GM12873 (cell line): Measurements from ENCODE around the gene RESF1.

Experiments
- TF ChIP-seq, protein P1 (sequence below): IDR thresholded peaks from 2 replicates; pipeline ENCODE4 v1.5.1; 2012; ENCODE audit warnings: low read depth, mild to moderate bottlenecking, moderate library complexity, low read length, control low read depth; ENCODE audit not compliant: insufficient read depth; ENCODE audit errors: missing control alignments

Gene RESF1, protein sequence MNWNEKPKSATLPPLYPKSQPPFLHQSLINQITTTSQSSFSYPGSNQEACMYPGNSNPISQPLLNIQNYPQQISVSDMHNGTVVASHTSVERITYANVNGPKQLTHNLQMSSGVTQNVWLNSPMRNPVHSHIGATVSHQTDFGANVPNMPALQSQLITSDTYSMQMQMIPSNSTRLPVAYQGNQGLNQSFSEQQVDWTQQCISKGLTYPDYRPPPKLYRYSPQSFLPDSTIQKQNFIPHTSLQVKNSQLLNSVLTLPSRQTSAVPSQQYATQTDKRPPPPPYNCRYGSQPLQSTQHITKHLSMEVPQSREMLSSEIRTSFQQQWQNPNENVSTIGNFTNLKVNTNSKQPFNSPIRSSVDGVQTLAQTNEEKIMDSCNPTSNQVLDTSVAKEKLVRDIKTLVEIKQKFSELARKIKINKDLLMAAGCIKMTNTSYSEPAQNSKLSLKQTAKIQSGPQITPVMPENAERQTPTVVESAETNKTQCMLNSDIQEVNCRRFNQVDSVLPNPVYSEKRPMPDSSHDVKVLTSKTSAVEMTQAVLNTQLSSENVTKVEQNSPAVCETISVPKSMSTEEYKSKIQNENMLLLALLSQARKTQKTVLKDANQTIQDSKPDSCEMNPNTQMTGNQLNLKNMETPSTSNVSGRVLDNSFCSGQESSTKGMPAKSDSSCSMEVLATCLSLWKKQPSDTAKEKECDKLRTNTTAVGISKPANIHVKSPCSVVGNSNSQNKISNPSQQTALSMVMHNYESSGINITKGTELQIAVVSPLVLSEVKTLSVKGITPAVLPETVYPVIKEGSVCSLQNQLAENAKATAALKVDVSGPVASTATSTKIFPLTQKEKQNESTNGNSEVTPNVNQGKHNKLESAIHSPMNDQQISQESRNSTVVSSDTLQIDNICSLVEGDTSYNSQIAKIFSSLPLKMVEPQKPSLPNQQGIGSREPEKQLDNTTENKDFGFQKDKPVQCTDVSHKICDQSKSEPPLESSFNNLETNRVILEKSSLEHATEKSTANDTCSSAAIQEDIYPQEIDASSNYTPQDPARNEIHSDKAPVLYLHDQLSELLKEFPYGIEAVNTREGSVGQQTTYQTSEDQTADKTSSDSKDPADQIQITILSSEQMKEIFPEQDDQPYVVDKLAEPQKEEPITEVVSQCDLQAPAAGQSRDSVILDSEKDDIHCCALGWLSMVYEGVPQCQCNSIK (N-terminal part only)

DNA sequence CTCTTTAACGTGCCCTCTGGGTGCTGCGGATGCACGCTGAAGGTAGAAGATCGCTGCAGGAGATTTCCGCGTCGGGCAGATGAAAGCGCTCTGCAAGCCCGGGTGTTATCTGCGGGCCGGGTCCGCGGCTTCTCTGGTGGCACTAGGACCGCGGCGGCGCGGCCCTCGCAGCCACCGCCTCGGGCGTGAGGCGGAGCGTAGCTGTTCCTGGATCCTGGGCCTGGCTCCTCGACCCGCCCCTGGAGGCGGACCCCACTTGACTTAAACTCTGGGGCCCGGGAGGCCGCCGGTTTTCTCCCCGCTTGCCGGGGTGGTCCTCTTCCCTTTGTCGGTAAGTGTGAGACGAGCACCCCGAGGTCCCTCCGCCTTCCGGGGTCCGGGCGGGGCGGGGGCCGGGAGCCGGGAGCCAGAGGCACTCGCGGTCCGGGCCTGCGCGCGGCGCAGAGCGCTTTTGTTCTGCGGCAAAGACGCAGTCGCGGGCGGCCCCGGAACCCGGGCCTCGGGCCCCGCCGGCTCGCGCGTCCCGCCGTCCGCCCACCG, at the start of gene RESF1:
Gene RESF1 (plus strand): TSS at position 255 of the 540 bp plus-strand sequence. CDS start 21,541 bp downstream, outside the sequence.
- TF ChIP-seq, protein P1, sequence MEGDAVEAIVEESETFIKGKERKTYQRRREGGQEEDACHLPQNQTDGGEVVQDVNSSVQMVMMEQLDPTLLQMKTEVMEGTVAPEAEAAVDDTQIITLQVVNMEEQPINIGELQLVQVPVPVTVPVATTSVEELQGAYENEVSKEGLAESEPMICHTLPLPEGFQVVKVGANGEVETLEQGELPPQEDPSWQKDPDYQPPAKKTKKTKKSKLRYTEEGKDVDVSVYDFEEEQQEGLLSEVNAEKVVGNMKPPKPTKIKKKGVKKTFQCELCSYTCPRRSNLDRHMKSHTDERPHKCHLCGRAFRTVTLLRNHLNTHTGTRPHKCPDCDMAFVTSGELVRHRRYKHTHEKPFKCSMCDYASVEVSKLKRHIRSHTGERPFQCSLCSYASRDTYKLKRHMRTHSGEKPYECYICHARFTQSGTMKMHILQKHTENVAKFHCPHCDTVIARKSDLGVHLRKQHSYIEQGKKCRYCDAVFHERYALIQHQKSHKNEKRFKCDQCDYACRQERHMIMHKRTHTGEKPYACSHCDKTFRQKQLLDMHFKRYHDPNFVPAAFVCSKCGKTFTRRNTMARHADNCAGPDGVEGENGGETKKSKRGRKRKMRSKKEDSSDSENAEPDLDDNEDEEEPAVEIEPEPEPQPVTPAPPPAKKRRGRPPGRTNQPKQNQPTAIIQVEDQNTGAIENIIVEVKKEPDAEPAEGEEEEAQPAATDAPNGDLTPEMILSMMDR: no peak

DNA sequence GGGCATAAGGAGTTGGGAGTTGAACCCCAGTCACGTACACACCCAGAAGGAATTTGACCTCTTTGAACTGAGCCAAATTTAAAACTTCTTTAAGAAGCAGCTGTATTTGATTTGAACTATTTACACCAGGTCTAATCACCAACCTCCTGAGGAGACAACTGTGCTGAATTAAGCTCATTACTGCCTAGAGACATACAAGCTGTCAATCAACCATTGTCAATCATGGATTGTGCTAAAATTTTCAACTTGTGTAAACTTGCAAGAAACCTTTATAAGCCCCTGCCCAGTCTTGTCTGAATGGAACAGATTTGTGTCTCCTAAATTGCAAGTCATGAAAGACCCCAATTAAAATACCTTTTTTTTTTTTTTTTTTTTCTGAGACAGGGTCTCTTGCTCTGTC, 44.3 kb upstream of the RESF1 start:
- TF ChIP-seq, protein P1: no peak

DNA sequence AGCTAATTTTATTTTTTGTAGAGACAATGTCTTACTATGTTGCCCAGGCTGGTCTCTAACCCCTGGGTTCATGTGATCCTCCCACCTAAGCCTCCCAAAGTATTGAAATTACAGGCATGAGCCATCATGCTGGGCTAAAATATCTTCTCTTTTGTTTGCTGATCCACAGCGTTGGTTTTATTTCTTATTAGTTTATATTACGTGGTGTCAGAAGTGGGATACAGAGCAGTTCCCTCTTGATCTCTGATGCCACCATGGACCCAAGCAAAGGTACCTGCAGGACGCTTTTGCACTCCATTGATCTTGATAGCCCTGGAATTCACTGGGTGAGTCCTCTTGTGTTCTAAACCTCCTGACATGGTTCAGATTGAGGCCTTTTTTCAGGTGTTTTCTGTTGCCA, 43.8 kb upstream of the RESF1 start:
- TF ChIP-seq, protein P1: no peak

DNA sequence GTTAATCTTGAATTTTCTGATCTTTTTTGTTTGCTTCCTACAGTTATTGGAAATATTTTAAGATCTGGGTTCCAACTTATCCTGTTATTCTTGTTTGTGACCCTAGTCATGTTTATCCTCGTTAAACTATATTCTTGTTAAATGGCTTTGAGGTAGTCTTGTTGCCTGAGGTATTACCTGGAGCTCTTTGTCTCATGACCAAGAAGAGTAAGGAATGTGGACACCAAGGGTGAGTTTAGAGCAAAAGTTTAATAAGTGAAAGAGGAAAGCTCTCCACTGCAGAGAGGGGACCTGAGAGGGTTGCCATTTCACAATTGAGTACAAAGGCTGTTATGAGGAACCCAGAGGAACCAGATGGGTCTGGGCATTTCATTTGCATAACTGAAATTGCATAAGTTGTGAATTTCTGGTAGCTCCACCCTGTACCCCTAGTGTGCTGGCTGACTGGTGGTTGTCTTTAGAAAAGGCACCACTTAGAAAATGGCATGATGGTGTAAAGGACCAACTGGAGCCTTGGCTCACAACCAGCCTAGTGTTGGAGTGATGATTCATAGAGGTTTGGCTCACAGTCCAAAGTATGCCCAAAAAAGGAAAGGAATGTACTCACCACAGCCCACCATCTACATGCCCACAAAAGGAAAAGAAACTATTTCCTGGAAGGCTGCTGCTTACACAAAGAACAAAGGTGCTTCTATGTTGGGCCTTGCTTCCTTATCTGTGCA, 36.7 kb upstream of the RESF1 start:
- TF ChIP-seq, protein P1: no peak

DNA sequence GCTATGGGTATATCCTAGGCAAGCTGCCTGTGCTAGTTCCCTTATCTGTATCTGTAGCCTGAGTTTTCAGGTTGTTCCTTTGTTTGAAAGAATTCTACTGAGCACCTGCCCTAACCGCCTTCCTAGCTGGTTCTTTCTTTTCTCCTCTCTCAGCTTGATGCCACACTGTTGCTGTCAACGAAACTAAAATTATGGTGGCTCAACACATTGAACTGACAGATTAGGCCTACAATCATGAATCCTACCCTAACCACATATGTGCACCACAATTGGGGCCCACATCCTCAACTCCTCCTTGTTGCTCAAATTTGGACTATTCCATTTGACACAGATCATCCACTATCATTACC, 36.2 kb upstream of the RESF1 start:
- TF ChIP-seq, protein P1: no peak

DNA sequence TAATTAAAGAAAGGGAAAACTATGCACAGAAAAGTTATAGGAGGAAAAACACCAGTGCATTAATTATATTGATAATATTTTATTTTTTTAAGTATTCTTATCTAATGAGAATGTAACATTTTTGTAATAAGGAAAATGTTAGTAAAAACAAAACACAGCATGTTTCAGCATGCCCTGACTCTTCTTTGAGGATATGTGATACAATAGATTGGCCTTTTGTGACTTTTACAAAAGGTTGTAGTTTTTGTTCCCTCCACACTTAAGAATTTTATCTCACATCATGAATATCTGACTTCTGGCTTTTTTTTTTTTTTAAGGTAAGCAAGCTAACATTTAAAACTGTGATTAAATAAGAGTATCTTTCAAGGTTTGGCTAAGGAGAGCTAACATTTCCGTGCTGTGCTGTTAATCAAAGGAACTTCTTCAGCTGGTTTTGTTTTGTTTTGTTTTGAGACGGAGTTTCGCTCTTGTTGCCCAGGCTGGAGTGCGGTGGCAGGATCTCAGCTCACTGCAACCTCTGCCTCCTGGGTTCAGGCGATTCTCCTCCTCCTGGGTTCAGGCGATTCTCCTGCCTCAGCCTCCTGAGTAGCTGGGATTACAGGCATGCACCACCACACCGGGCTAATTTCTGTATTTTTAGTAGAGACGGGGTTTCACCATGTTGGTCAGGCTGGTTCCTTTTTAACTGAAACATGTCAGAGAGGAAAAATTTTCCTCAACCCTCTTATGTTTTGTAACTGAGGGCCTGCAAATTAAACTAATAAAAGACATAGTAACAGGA, 30.8 kb upstream of the RESF1 start:
- TF ChIP-seq, protein P1: no peak
